ENCODE data around the gene SPRN.

The SPRN gene

DNA sequence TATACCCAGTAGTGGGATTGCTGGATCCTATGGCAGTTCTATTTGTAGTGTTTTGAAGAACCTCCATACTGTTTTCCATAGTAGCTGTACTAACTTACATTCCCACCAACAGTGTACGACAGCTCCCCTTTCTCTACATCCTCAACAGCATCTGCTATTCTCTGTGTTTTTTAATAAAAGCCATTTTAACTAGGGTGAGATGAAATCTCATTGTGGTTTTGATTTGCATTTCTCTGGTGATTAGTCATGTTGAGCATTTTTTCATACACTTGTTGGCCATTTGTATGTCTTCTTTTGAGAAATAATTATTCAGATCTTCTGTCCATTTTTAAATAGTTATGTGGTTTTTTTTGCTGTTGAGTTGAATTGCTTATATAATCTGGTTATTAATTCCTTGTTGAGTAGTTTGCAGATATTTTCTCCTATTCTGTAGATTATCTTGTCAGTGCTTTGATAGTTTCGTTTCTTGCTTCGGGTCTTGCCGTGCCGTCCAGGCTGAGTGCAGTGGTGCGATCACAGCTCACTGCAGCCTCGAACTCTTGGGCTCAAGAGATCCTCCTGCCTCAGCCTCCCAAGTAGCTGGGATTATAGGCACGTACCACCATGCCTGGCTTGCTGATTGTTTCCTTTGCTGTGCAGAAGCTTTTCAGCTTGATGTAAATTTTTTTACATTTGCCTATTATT lies 18.4 kb downstream of the SPRN start:
- DNase-seq (ENCODE audit: low read depth in 2 of 2) = no peak

DNA sequence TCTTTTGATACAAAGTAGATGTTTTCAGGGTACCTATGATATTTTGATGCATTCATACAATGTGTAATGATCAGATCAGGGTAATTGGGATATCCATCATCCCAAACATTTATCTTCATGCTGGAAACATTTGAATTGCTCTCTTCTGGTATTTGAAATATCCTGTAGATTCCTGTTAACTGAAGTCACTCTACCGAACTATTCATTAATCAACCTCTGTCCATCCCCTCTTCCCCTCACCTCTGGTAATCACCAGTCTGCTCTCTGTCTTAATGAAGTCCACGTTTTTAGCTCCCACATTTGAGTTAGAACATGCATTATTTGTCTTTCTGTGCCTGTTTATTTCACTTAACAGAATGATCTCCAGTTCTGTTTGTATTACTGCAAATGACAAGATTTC lies 19.2 kb downstream of the SPRN start:
- DNase-seq (ENCODE audit: low read depth in 2 of 2) = no peak

DNA sequence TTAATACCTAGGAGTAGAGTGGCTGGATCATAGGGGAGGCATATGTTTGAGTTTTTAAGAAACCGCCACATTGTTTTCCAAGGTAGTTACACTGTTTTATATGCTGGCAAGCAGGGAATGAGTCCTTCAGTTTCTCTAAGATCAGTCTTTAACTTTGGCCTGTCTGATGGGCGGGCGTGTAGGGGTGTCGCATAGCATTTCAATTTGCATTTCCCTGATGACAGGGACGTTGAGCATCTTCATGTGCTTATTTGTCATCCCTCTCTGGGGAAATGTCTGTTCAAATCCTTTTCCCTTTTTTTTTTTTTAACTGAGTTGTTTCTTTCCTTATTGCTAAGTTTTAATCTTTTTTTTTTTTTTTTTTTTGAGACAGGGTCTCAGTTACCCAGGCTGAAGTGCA lies 20.6 kb downstream of the SPRN start:
- DNase-seq (ENCODE audit: low read depth in 2 of 2) = no peak

DNA sequence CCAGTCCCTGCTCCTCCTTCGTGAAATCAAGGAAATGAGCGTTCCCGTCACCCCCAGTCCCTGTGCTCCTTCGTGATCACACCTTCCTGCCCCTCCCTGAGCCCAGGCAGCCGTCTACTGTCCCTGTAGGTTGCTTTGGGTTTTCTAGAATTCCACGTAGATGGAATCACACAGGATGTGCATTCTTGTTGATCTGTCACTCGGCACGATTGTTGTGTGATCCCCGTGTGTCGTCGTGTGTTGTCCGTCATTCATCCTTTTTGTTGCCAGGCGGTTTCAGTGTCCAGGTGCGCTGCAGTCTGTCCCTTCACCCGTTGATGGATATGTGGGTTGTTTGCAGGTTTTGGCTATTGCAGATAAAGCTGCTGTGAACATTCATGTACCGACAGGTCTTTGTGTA lies 21.1 kb downstream of the SPRN start:
- DNase-seq (ENCODE audit: low read depth in 2 of 2) = no peak

DNA sequence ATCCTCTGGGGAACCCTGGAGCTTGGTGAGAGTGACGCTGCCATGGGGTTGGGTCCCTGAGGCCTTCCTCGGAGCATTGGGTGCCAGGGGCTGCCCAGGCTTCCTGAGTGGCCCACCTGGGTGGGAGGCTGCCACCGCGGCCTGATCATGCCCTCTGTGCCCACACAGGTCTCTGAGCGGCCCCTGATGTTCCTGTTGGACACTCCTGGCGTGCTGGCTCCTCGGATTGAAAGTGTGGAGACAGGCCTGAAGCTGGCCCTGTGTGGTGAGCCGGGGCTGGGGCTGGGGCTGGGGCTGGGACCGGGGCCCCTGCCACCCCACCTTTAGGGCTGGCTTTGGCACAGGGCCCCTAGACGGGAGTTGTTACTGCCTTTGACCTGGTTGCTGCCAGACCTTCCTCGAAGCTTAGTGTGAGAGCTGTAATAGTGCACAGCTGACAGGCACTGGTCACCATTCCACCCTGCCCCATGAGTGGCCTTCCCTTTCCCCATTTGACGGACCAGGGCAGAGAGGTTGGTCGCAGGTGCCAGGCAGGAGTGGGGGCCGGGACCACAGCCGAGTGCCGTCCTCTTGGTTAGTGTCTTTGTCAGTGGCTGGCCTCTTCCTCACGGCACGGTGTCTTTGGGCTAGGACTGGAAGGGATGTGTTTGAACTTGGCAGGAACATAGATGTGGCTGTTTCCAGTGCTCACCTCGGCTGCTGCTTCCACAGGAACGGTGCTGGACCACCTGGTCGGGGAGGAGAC lies 22.3 kb downstream of the SPRN start:
- DNase-seq (ENCODE audit: low read depth in 2 of 2) = no peak

DNA sequence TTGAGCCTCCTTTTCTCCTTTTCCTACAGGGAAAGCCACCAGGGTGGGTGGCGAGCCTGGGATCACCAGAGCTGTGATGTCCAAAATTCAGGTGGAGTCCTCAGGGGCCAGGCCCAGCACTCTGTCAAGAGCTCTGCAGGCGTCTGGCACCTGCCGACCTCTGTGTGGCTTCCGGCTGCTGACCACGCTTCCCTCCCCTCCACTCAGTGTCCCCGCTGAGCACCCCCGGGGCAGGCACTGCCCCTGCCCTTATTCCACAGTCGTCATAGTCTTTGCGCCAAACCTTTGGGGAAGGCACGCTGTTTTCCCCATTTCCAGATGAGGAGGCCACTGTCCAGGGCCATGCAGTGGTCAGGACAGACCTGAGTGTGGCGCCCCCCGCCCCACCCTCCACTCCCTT lies 22.9 kb downstream of the SPRN start:
- no peak for DNase-seq (ENCODE audit: low read depth in 2 of 2)

DNA sequence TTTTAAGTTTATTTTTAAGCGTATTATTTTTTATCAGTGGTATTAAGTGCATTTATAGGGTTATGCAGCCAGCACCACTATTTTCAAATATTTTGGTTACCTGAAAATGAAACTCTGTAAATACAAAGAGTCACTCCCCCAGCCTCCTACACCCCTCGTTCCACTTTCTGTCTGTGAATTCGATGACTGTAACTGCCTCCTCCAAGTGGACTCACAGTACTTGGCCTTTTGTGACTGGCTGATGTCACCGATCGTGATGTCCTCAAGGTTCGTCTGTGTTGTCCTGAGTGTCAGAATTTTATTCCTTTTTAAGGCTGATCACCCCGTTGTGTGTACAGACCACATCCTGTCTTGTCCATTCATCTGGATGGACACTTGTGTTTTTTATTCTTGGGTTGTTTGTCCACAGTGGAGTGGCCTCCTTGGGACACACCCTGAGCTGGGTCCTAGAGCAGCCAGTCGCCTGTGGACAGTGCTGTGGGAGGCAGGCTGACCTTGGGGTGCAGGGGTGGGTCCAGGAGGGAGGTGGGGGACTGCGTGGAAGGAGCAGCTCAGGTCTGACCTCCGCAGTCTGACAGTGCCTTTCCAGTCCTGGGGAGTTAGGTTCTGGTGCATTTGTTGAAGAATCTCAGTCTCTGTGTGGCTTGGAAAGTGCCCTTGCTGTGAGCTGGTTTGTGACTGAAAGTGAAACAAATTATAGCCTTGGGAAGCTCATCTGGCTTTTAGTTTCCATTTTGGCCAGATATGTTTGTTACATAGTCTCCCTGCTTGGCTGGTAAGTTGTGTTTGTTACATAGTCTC lies 23.6 kb downstream of the SPRN start:
- DNase-seq (ENCODE audit: low read depth in 2 of 2) = no peak

DNA sequence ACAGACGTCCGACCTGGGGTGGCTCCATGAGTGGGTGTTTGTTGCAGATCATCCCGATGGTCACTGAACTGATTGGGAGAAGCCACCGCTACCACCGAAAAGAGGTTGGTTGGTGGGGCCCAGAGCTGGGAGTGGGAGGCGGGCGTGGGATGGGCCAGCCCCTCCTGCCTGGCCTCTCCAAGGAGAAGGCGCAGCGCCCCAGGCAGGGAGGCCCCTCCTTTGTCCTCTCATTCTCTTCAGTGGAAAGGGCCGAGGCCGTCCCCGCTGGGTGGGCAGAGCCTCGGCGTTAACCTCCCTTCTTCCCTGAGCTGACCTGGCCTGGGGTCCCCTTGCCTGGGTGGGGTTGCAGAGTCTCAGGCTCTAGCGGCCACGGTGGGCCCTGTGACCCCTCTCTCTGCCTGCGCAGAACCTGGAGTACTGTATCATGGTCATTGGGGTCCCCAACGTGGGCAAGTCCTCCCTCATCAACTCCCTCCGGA lies 25.3 kb downstream of the SPRN start:
- DNase-seq (ENCODE audit: low read depth in 2 of 2) = no peak

DNA sequence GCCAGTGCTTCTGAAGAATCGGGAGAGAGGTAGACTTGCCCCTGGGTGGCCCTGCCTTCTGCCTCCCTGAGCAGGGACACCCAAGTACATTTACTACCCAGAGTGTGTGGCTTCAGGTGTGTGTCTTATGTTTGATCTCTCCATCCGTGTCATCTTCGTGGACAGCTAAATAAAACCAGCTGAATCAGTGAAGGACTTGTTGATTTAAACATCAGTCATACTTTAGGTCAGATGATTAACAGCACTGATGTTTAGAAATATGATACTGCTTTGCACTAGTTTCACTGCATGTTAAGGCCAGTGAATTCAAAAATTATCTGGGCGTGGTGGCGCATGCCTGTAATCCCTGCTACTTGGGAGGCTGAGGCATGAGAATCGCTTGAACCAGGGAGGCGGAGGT lies 26.5 kb downstream of the SPRN start:
- DNase-seq (ENCODE audit: low read depth in 2 of 2) = no peak

DNA sequence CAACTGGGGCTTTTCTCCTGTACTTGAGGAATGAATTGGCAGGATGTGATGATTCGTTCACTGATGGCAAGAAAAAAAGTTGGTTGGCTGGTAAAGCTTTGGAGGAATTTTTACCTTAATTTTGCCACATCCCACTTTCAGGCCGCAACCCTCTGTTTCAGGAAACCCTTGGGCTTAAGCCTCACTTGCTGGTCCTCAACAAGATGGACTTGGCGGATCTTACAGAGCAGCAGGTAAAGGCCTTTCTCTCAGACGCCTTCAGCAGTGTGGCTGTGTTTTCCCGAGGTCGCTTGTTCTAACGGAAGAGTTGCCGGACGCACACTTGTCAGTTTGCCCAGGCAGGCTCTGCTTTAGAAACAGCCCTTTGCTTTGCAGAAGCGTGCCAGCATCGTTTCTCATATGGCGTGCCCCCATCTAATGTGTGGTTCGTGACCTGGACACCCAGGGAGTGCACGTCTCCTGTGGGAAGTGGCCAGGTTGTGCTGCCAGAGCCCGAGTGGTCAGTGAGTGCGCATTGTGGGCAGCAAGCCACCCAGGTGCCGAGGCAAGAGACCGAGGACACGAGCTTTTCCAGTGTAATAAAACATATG lies 28.3 kb downstream of the SPRN start:
- no peak for DNase-seq (ENCODE audit: low read depth in 2 of 2)

DNA sequence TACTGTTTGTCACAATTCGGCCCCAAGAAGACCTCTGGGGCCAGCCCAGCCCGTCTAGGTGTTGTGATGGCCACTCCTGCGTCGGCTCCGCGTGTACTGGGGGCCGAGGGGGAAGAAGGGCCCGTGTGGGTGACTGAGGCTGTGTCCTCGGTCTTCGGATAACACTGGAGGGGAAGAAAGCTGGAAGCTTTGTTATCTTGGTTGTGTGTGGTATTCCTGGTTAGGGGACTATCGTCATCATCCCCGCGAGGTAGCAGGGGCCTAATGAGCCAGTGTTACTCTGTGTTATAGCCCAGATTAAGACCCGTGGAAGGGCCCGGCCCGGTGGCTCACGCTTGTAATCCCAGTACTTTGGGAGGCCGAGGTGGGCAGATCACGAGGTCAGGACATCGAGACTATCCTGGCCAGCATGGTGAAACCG lies 29.6 kb downstream of the SPRN start:
- no peak for DNase-seq (ENCODE audit: low read depth in 2 of 2)

DNA sequence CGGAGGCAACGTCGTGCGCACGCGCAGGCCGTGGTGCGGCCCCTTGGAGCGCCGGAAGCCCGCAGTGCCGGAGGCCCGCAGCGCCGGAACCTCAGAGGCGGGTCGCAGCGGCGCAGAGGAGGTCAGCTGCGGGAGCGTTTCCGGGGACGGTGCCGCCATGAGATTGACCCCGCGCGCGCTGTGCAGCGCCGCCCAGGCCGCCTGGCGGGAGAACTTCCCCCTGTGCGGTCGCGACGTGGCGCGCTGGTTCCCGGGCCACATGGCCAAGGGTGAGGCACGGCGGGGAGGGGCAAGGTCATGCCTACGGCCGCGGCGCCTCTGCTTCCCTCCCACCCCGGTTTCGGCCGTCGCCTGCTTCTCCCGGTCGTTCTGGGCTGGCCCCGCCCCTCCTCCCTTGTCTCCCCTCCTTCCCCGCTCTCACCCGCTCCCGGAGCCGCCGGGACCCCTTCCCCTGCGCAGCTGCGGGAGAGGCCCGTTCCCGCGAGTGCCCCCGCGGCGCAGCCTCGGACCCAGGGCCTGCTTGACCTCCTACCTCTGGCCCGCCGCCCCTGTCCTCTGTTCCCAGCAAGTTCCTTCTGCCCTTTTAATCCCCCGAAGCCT lies 30.3 kb downstream of the SPRN start, which contains the start of gene MTG1:
Gene MTG1, plus strand, starts transcription at position 94 of the 600 bp plus-strand sequence. Its CDS starts 64 bp downstream, at position 158.
- DNase-seq (ENCODE audit: low read depth in 2 of 2) = peak; percentile 94 to 99

DNA sequence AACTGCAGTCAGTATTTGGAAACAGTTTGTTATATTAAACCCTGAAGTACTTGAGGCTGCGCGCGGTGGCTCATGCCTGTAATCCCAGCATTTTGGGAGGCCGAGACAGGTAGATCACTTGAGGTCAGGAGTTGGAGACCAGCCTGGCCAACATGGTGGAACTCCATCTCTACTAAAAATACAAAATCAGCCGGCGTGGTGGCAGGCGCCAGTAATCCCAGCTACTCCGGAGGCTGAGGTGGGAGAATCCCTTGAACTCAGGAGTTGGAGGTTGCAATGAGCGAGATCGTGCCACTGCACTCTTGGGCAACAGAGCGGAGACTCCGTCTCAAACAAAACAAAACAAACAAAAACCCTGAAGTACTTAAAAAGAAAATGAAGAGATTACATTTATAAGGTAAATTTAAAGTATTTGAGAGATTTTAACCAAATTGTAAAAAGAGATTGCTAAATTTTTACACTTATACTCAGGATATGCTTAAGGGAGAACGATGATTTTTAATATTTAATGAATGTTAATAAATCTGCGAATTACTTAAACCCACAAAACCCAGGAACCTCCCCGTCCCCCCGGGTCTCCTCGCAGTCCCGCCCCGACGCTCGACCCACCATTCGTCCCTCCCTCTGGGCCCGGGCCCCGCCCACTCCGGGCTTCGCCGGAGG lies 30.9 kb downstream of the SPRN start:
- DNase-seq (ENCODE audit: low read depth in 2 of 2) = no peak

DNA sequence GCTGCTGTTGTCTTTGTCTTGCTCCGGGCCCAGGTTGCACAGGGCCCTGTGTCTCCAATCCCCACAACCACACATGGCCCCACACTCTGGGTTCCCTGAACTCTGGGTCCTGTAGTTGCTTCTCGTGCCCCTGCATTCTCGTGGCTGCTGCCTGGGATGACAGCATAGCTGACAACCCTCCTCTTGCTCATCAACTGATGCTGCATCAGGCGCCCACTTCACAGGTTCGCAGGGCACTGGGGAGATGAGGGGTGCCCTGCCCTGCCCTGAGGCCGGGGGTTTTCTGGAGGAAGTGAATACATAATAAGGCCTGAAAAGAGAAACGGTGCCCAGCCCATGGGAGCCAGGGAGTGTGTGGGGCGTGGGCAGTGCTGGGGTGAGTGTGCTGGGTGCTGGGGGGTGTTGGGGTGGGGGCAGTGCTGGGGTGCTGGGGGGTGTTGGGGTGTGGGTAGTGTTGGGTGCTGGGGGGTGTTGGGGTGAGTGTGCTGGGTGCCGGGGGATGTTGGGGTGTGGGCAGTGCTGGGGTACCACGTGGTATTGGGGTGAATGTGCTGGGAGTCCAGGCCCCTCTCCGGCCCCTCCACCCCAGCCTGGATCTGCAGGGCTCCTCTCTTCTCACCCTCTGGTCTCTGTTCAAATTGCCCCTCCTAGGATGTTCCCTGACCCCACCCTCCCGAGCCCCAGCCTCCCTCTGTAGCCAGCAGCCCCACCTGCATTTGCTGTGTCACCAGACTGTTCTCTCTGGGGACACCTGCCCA lies 32.5 kb downstream of the SPRN start:
- DNase-seq (ENCODE audit: low read depth in 2 of 2) = peak in 1 of 2 donors; percentile 49

DNA sequence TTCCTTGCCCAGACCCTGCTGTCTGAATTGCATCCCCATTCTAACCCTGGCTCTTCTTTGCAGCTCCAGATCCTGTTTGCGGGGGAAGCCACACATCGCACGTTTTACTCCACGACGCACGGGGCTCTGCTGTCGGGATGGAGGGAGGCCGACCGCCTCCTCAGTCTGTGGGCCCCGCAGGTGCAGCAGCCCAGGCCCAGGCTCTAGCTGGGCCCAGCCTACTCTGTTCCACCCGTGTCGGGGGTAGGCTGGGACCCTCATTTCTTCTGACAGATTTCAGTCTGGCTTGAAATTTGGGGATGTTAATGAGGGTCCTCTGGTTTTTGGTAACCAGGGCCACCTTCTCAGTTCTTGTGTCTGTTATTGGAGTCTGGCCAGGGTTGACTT lies 33.2 kb downstream of the SPRN start:
- DNase-seq (ENCODE audit: low read depth in 2 of 2) = no peak

DNA sequence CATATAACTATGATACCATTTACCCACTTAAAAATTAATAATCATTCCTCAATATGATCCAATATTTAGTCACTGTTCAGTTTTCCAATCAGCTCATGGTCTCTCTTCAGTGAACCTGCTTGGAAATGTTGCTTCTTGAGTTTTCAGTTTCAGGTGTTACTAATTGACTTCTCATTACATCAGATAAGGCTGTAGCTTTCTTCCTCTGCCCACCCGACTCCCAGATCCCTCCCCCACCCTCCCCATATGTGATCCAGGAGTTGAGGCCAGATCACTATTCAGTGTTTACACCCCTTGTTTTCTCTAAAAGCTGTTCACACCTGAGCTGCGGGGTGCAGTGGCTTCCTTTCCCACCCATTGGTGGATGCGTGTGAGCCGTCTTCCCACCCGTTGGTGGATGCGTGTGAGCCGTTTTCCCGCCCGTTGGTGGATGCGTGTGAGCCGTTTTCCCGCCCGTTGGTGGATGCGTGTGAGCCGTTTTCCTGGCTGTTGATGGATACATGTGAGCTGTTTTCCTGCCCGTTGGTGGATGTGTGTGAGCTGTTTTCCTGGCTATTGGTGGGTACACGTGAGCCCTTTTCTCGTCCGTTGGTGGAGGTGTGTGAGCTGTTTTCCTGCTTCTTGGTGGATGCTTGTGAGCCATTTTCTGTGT lies 33.7 kb downstream of the SPRN start:
- no peak for DNase-seq (ENCODE audit: low read depth in 2 of 2)

DNA sequence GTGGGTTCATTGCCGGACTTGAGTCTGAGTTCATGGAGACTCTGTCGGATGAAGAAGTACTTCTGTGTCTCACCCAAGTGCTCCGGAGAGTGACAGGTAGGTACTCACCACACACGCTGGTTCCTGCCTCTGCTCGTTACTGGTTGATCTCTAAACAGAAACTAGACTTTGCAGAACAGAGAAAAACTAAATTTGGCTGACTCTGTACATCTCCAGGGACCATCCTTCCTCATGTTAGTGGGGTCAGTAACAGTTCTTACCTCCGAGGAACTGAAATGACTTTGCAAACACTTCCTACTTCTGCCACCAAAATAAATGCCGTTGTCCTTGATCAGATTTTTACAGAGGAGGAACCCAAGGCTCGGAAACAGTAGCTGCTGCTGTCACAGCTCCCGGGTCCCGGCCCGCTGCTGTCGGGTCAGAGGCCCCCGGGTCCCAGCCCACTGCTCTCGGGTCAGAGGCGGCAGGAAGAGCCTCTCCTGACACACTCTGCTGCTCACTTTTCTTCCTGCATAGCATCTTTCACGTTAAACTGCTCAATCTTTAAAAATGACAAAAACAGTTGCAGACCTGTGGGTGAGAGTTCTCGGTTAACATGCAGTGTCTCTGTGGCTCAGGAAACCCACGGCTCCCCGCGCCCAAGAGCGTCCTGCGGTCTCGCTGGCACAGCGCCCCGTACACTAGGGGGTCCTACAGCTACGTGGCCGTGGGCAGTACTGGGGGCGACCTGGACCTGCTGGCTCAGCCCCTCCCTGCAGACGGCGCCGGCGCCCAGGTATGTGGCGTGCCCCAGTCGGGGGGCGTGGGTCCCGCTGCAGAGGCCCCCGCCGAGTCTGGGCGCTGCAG lies 35.2 kb downstream of the SPRN start:
- peak in 1 of 2 donors; percentile 21 for DNase-seq (ENCODE audit: low read depth in 2 of 2)

DNA sequence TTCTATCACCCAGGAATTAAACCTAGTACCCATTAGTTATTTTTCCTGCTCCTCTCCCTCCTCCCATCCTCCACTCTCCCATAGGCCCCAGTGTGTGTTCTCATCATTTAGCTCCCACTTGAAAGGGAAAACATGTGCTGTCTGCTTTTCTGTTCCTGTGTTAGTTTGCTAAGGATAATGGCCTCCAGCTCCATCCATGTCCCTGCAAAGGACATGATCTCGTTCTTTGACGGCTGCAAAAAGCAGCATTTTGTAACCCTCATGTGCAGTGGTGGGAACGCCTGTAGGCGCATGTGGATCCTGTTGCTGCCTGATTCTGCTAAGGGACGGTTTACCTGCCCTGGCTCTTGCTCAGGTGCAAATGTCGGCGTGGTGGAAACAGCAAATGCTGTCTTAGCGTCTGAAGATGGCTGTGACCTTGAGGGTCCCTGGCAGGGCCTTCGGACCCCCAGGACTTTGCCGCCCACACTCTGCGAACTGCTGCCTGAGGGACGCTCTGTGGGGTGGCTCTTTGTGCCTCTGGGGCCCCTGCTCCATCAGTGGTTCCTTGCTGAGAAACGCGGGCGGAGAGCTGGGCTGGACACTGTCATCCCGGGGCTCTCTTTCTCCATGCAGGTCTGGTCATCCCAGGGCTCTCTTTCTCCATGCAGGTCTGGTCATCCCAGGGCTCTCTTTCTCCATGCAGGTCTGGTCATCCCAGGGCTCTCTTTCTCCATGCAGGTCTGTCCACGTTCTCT lies 36.0 kb downstream of the SPRN start:
- DNase-seq (ENCODE audit: low read depth in 2 of 2) = no peak
